Upper lobe of left lung (tissue), 6 donors: Measurements from ENCODE around the gene ATP2B2. TPM values are rescaled to one million over a fixed set of nuclear protein-coding genes. Genes with fewer than 3 reads are reported as not detected.

ENCODE experiments used
- ATAC-seq, 2 donors: fragments of 200-7000 bp; cut with Tn5 transposase; one replicate each; pipeline ENCODE4 v1.9.1; 2022; ENCODE audit warnings: mild to moderate bottlenecking in 2 of 2, moderate library complexity in 2 of 2; ENCODE audit not compliant: low FRiP score in 2 of 2
- DNase-seq, 2 donors: peaks; one replicate each; pipeline ENCODE4 v3.0.0-alpha.2; 2019 to 2020
- H3K27ac ChIP-seq, 4 donors: fragments of 200-600 bp; sonication (generic); one replicate each; pipeline ENCODE4 v1.5.1; 2016 to 2019
- H3K27me3 ChIP-seq, 4 donors: fragments of 200-600 bp; sonication (generic); one replicate each; pipeline ENCODE4 v1.5.1; 2017 to 2019
- H3K36me3 ChIP-seq, 4 donors: fragments of 200-600 bp; sonication (generic); one replicate each; pipeline ENCODE4 v1.5.1; 2016 to 2019
- H3K4me1 ChIP-seq, 4 donors: fragments of 200-600 bp; sonication (generic); one replicate each; pipeline ENCODE4 v1.5.1; 2018 to 2019
- H3K4me3 ChIP-seq, 4 donors: fragments of 200-600 bp; sonication (generic); one replicate each; pipeline ENCODE4 v1.5.1; 2017 to 2019; ENCODE audit warnings: mild to moderate bottlenecking in 2 of 4, moderate library complexity in 1 of 4
- H3K9me3 ChIP-seq, 4 donors: fragments of 200-600 bp; sonication (generic); one replicate each; pipeline ENCODE4 v1.5.1; 2018 to 2019
- CTCF ChIP-seq, 6 experiments: fragments of 450-650 bp in 4 of 6; fragments of 200-600 bp in 2 of 6; sonication (generic) in 2 of 6; IDR thresholded peaks; one replicate each; pipeline ENCODE4 v1.5.1; 2016 to 2019; ENCODE audit warnings: antibody characterized with exemption in 6 of 6
- EP300 ChIP-seq, 4 donors: sonication (generic); formaldehyde crosslinking; IDR thresholded peaks; one replicate each; pipeline ENCODE4 v1.5.1; 2017; ENCODE audit warnings: antibody characterized with exemption in 4 of 4, control low read depth in 2 of 4
- POLR2A ChIP-seq, 4 donors: fragments of 450-650 bp; IDR thresholded peaks; one replicate each; pipeline ENCODE4 v1.5.1; 2016 to 2017; ENCODE audit warnings: antibody characterized with exemption in 4 of 4, mild to moderate bottlenecking in 2 of 4
- POLR2AphosphoS5 ChIP-seq, 2 donors: sonication (generic); formaldehyde crosslinking; IDR thresholded peaks; one replicate each; pipeline ENCODE4 v1.5.1; 2017; ENCODE audit warnings: antibody characterized with exemption in 2 of 2
- WGBS, 2 donors: methylation state at CpG; one replicate each; pipeline ENCODE4 v1.1.5; 2017 to 2018; 5-methylcytosine and 5-hydroxymethylcytosine counted together
- total RNA-seq, 6 donors: library from RNA; depleted of rRNA in 4 of 6; stranded (reverse); fragments of >200 nt in 4 of 6; gene quantifications; one replicate each; pipeline versions ENCODE4 v1.1.0 to v1.2.1, GENCODE V29; 2016 to 2021
- donor health status: DM: no; HTN: no; CAD: no; lungs with moderate emphysema.
- donor health status: DM: no; HTN: yes; CAD: no; lungs with severe emphysema.

ATP2B2 gene
- total RNA-seq, 6 donors from 2014 or later: 0.13 to 0.30 TPM; not detected in 4

- ATAC-seq: no peak
- Histone ChIP-seq H3K4me1 (peaks cover 0 to 6% (median 0%) of the 10 kb centered on the region in 4 donors), H3K27ac (no peak overlapping the region), H3K27me3 (no peaks in the 10 kb centered on the region), H3K36me3 (no peaks in the 10 kb centered on the region), H3K9me3 (no peaks in the 10 kb centered on the region), H3K4me3 (peak overlapping the region in 1 of 4 donors; percentile 17)
- TF ChIP-seq EP300 (IDR thresholded peaks at IDR 0.05) (no peak), POLR2AphosphoS5 (IDR thresholded peaks at IDR 0.05) (no peak), CTCF (IDR thresholded peaks at IDR 0.05) (no peak), POLR2A (IDR thresholded peaks at IDR 0.05) (no peak)
- 77 to 80% methylated on average over 20 to 29 of the region's 29 CpGs for WGBS, 2 donors
- DNase-seq: peak in 1 of 2 donors; percentile 64
These were observed 169.3 kb downstream of the ATP2B2 start for GRCh38 chr3:10335871-10336622.

GRCh38 chr3:10335190-10335738 lies 170.1 kb downstream of the ATP2B2 start:
- ATAC-seq: no peak
- 69 to 77% methylated on average over 3 to 4 of the region's 4 CpGs for WGBS, 2 donors
- no peak overlapping the region for H3K4me3 ChIP-seq
- no peaks in the 10 kb centered on the region for H3K27me3 ChIP-seq
- H3K27ac ChIP-seq: no peak overlapping the region
- H3K4me1 ChIP-seq: peaks cover 0 to 6% (median 0%) of the 10 kb centered on the region in 4 donors
- TF ChIP-seq CTCF (IDR thresholded peaks at IDR 0.05): no peak
- no peak for TF ChIP-seq POLR2A (IDR thresholded peaks at IDR 0.05)
- TF ChIP-seq EP300 (IDR thresholded peaks at IDR 0.05): no peak
- TF ChIP-seq POLR2AphosphoS5 (IDR thresholded peaks at IDR 0.05): no peak
- H3K9me3 ChIP-seq: no peaks in the 10 kb centered on the region
- no peak for DNase-seq
- no peaks in the 10 kb centered on the region for H3K36me3 ChIP-seq

- Histone ChIP-seq H3K27me3 (no peaks in the 10 kb centered on the region), H3K36me3 (no peaks in the 10 kb centered on the region), H3K4me1 (peaks cover 0 to 6% (median 0%) of the 10 kb centered on the region in 4 donors), H3K9me3 (no peaks in the 10 kb centered on the region), H3K27ac (no peak overlapping the region), H3K4me3 (no peak overlapping the region)
- no peak for DNase-seq
- peak in 1 of 2 donors; percentile 41 for ATAC-seq
- WGBS, 2 donors: 71 to 82% methylated on average over 10 to 12 of the region's 12 CpGs
- no peak for TF ChIP-seq POLR2A (IDR thresholded peaks at IDR 0.05)
- TF ChIP-seq CTCF (IDR thresholded peaks at IDR 0.05): peak in 1 of 6 experiments; percentile 6
These were observed 170.9 kb downstream of the ATP2B2 start for GRCh38 chr3:10334459-10334858.

- TF ChIP-seq POLR2A (IDR thresholded peaks at IDR 0.05): no peak
- no peak for TF ChIP-seq CTCF (IDR thresholded peaks at IDR 0.05)
- no peak for TF ChIP-seq POLR2AphosphoS5 (IDR thresholded peaks at IDR 0.05)
- ATAC-seq (no peak), DNase-seq (peak in 1 of 2 donors; percentile 61)
- no peaks in the 10 kb centered on the region for H3K27me3 ChIP-seq
- peaks cover 0 to 6% (median 0%) of the 10 kb centered on the region in 4 donors for H3K4me1 ChIP-seq
- H3K36me3 ChIP-seq: no peaks in the 10 kb centered on the region
- no peak overlapping the region for H3K4me3 ChIP-seq
- WGBS, 2 donors: 86 to 90% methylated on average over 9 to 11 of the region's 11 CpGs
- H3K9me3 ChIP-seq: no peaks in the 10 kb centered on the region
- H3K27ac ChIP-seq: no peak overlapping the region
These were observed 171.3 kb downstream of the ATP2B2 start for GRCh38 chr3:10334042-10334441.

GRCh38 chr3:10333349-10333650 lies 172.1 kb downstream of the ATP2B2 start:
- no peak for DNase-seq
- no peaks in the 10 kb centered on the region for H3K9me3 ChIP-seq
- no peak overlapping the region for H3K27ac ChIP-seq
- H3K36me3 ChIP-seq: no peaks in the 10 kb centered on the region
- no peak for ATAC-seq
- peaks cover 0 to 6% (median 0%) of the 10 kb centered on the region in 4 donors for H3K4me1 ChIP-seq
- no peak overlapping the region for H3K4me3 ChIP-seq
- TF ChIP-seq EP300 (IDR thresholded peaks at IDR 0.05) (no peak), POLR2AphosphoS5 (IDR thresholded peaks at IDR 0.05) (no peak), POLR2A (IDR thresholded peaks at IDR 0.05) (no peak)
- H3K27me3 ChIP-seq: no peaks in the 10 kb centered on the region
- 57 to 100% methylated on average over 1 to 2 of the region's 2 CpGs for WGBS, 2 donors
